HFFc6 (cell line): ENCODE results near the gene MRPL4. TPM values are rescaled to one million over a fixed set of nuclear protein-coding genes. Genes with fewer than 3 reads are reported as not detected.

Experiments used
- DNase-seq: peaks from one replicate; pipeline ENCODE4 v3.0.0-alpha.2; 2018
- H3K27ac Mint-ChIP-seq: 2 replicates; pipeline ENCODE4 v1.8.0; 2020; ENCODE audit warnings: mild to moderate bottlenecking, mixed read lengths
- H3K27me3 Mint-ChIP-seq: 2 replicates; pipeline ENCODE4 v1.8.0; 2021; ENCODE audit warnings: mild to moderate bottlenecking, moderate library complexity, mixed read lengths; ENCODE audit not compliant: insufficient read depth
- H3K36me3 Mint-ChIP-seq: 2 replicates; pipeline ENCODE4 v1.8.0; 2021; ENCODE audit warnings: low read depth, mixed read lengths
- H3K4me1 Mint-ChIP-seq: 2 replicates; pipeline ENCODE4 v1.8.0; 2020; ENCODE audit warnings: low read depth, mixed read lengths
- H3K4me3 Mint-ChIP-seq: 2 replicates; pipeline ENCODE4 v1.8.0; 2020; ENCODE audit warnings: mild to moderate bottlenecking, moderate library complexity, mixed read lengths
- H3K9me3 Mint-ChIP-seq: 2 replicates; pipeline ENCODE4 v1.8.0; 2020; ENCODE audit warnings: mild to moderate bottlenecking, mixed read lengths
- CTCF ChIP-seq: fragments of 200-600 bp; sonication (generic); IDR thresholded peaks from 2 replicates; pipeline ENCODE4 v1.5.0; 2021; ENCODE audit warnings: antibody characterized with exemption, mild to moderate bottlenecking
- long read RNA-seq: library from polyadenylated mRNA; unstranded; transcript quantifications from one replicate; pipeline ENCODE4 v2.0.0, GENCODE V29; 2019
- total RNA-seq, 6 experiments: library from RNA; stranded (reverse); fragmentation: NEBNext Ultra II Directional; extraction: Animal tissue kit (Norgen Biotek cat#: 25700); gene quantifications; 2 replicates in 1 of 6; 3 replicates in 5 of 6; pipeline ENCODE4 v1.2.3, GENCODE V29; 2021

MRPL4 gene
- 10 to 100 TPM; 69.5 to 83.0 (median 72.0) TPM for total RNA-seq
- long read RNA-seq, transcript MRPL4-207 (8 exons, 1,423 nt) = minor isoform, 22 of 135 reads
- long read RNA-seq, transcript MRPL4-201 (9 exons, 1,455 nt) = major isoform, 92 of 135 reads
- long read RNA-seq, partial matches to known transcripts = 14 of 135 reads
- long read RNA-seq, other reads (novel, unspliced or antisense) = 7 of 135 reads

DNA sequence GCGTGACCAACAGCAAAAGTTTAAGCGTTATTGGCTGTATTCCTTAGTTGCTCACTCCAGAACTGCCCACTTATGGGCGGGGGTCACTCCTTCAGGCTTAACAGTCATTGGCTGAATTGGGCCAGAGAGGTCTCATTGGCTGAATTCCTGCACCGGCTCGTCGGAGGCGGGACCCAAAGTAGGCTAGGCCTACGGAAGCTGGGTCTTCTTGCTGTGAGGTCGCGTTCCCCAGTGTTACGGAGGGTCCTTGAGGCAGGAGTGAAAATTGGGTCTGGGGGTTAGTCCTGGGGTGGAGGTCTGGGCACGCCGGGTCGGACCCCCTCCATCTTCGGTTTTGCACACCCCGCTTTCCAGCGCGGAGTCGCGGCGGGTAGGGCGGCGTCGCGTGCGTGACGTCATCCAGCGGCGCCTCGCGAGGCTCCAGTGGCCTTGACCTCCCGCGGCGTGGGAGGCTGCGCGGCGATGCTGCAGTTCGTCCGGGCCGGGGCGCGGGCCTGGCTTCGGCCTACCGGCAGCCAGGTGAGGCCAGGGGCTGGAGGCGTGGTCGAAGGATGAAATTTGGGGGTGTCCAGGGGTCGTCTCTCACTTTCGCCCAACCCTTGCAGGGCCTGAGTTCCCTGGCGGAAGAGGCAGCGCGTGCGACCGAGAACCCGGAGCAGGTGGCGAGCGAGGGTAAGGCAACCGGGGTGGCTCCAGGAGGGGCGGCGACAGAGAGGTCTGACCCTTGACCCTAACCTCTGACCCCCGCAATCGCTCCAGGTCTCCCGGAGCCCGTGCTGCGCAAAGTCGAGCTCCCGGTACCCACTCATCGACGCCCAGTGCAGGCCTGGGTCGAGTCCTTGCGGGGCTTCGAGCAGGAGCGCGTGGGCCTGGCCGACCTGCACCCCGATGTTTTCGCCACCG is at the start of gene MRPL4:
Gene MRPL4, plus strand, starts transcription at position 423 of the 903 bp plus-strand sequence. Its CDS starts 40 bp downstream, at position 463.
- DNase-seq = peak; percentile 99
- H3K27ac Mint-ChIP-seq = peak within 1 kb of the TSS; percentile 96
- H3K9me3 Mint-ChIP-seq = no peaks in the 10 kb centered on the region
- 0 out of 2 replicates have a peak, but pooled peaks have one; percentile 7 for TF ChIP-seq CTCF
- H3K4me1 Mint-ChIP-seq = peaks cover 24% of the 10 kb centered on the region
- H3K4me3 Mint-ChIP-seq = peak within 1 kb of the TSS; percentile 99
- H3K27me3 Mint-ChIP-seq = peaks cover 2% of the 10 kb centered on the region
- peaks cover 18% of the 10 kb centered on the region for H3K36me3 Mint-ChIP-seq

DNA sequence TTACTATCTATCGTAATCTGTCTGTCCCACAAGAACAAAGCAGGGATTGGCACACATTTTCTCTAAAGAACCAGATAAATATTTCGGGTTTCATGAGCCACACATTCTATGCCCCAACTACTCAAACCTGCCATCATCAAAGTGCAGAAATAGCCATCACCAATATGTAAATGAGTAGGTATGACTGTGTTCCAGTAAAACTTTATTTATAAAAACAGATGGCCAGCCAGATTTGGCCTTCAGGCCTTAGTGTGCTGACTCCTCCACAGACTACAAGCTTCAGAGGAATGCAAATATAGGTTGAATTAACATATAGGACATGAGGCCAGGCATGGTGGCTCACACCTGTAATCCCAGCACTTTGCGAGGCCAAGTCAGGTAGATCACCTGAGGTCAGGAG is 48.3 kb upstream of the MRPL4 start:
- Mint-ChIP-seq H3K4me3 (no peak overlapping the region), H3K27me3 (no peaks in the 10 kb centered on the region; the same call in 1 of the 2 replicates), H3K27ac (no peak overlapping the region), H3K4me1 (peaks cover 18% of the 10 kb centered on the region), H3K36me3 (no peaks in the 10 kb centered on the region), H3K9me3 (no peaks in the 10 kb centered on the region)
- no peak for DNase-seq
- no peak for TF ChIP-seq CTCF

GRCh38 chr19:10205636-10206035 is 46.4 kb upstream of the MRPL4 start:
- Mint-ChIP-seq H3K9me3 (no peaks in the 10 kb centered on the region), H3K36me3 (no peaks in the 10 kb centered on the region), H3K27me3 (no peaks in the 10 kb centered on the region; the same call in 1 of the 2 replicates), H3K27ac (no peak overlapping the region), H3K4me1 (peaks cover 20% of the 10 kb centered on the region), H3K4me3 (no peak overlapping the region)
- TF ChIP-seq CTCF = no peak
- DNase-seq = no peak

GRCh38 chr19:10206226-10206885 is 45.7 kb upstream of the MRPL4 start:
- Mint-ChIP-seq H3K36me3 (no peaks in the 10 kb centered on the region), H3K4me3 (no peak overlapping the region), H3K4me1 (peaks cover 20% of the 10 kb centered on the region), H3K27me3 (no peaks in the 10 kb centered on the region; the same call in 1 of the 2 replicates), H3K27ac (peak overlapping the region; percentile 63), H3K9me3 (no peaks in the 10 kb centered on the region)
- no peak for TF ChIP-seq CTCF
- peak; percentile 33 for DNase-seq

DNA sequence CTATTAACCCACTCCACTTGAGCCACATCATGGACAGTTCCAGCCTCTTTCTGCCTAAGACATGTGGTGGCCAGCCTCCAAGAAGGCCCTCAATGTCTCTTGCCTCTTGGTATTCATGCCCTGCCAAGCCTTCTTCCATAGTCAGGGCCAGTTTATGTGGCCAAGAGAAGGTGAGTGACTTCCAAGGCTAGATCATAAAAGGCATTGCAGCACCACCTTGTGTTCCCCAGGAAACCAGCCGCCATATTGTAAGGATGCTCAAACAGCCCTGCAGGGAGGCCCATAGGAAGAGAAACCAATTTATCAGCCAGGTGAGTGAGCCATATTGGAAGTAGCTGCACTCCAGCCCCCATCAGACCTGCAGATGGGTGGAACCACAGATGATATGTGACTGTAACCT is 45.0 kb upstream of the MRPL4 start:
- peak overlapping the region; percentile 63; the same call in 1 of the 2 replicates for H3K27ac Mint-ChIP-seq
- no peak for DNase-seq
- peaks cover 20% of the 10 kb centered on the region for H3K4me1 Mint-ChIP-seq
- no peak overlapping the region for H3K4me3 Mint-ChIP-seq
- H3K36me3 Mint-ChIP-seq = no peaks in the 10 kb centered on the region
- H3K27me3 Mint-ChIP-seq = no peaks in the 10 kb centered on the region; the same call in 1 of the 2 replicates
- no peak for TF ChIP-seq CTCF
- no peaks in the 10 kb centered on the region for H3K9me3 Mint-ChIP-seq
